ENCODE results near the gene APBB1.

GRCh38 chr11:6404342-6405051, 14.4 kb downstream of the APBB1 start:
- TF ChIP-seq POLR2A (IDR thresholded peaks at IDR 0.05; ENCODE audit: low read length) (no peak), GATA1 (IDR thresholded peaks at IDR 0.05; ENCODE audit: low read depth, low read length) (no peak)
